Measurements from ENCODE around the gene ORAI1. TPM values are rescaled to one million over a fixed set of nuclear protein-coding genes. Genes with fewer than 3 reads are reported as not detected.
A peak's percentile ranks its signal among the peaks of the same experiment; 100 is the strongest.
"Not testable (repeated sequence)": the region's sequence is repeated elsewhere in the genome, so short reads cannot be mapped to it uniquely, and the experiment has no call there.

Gene ORAI1
- total and polyA plus RNA-seq, 2 donors = 6.4 to 12.8 TPM

DNA sequence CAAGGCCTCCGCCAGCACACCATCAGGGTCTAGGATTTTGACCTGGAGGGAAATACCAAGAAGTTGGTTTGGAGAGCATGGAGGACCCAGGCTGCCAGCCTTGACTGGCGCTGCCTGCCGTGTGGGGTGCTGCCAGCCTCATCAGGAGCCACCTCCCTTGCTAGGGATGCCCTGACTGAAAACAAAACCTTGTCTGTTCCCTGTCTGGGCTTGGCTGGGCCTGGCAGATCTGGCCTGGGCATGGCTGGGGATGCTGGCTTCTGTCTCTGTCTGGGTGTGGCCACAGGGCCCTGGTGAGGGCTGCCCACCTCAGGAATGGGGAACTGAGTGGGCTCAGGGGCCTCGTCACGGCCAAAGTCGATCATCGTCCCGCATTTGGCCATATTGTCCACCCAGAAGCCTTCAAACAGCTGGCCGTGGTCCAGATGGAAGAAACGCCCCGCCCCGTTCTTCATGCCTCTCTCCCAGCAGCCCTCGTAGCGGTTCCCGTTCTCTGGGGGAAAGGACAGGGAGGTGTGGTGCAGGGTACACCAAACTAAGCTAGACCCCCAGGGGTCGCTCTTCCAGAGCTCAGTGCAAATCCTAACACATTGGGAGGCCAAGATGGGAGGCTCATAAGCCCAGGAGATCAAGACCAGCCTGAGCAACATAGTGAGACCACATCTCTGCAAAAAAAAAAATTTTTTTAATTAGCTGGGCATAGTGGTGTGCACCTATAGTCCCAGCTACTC lies 26.6 kb downstream of the ORAI1 start:
- peaks cover 7 to 9% of the 10 kb centered on the region in 2 donors for H3K36me3 ChIP-seq (ENCODE audit: control insufficient read depth in 2 of 2, insufficient read depth in 2 of 2, low read length in 1 of 2)
- H3K4me1 ChIP-seq (ENCODE audit: control insufficient read depth in 2 of 2, insufficient read depth in 2 of 2, low read length in 2 of 2) = peaks cover 6 to 51% of the 10 kb centered on the region in 2 donors
- no peaks in the 10 kb centered on the region for H3K9me3 ChIP-seq (ENCODE audit: control insufficient read depth in 2 of 2, insufficient read depth in 1 of 2, low read length in 1 of 2)
- H3K4me3 ChIP-seq (ENCODE audit: low read length in 2 of 2) = no peak overlapping the region
- no peaks in the 10 kb centered on the region for H3K27me3 ChIP-seq (ENCODE audit: control insufficient read depth in 2 of 2, insufficient read depth in 1 of 2, low read length in 1 of 2)
- no peak overlapping the region for H3K27ac ChIP-seq (ENCODE audit: low read depth in 1 of 2, low read length in 1 of 2)
- no peak for DNase-seq (ENCODE audit: low read depth in 6 of 9, low spot score in 9 of 9)
- 93% methylated on average over 16 of the region's 16 CpGs for WGBS

GRCh38 chr12:121653999-121654398 lies 27.7 kb downstream of the ORAI1 start:
- no peaks in the 10 kb centered on the region for H3K27me3 ChIP-seq (ENCODE audit: control insufficient read depth in 2 of 2, insufficient read depth in 1 of 2, low read length in 1 of 2)
- no peak overlapping the region for H3K27ac ChIP-seq (ENCODE audit: low read depth in 1 of 2, low read length in 1 of 2)
- H3K4me1 ChIP-seq (ENCODE audit: control insufficient read depth in 2 of 2, insufficient read depth in 2 of 2, low read length in 2 of 2) = peaks cover 6 to 54% of the 10 kb centered on the region in 2 donors
- no peak overlapping the region for H3K4me3 ChIP-seq (ENCODE audit: low read length in 2 of 2)
- WGBS = 86% methylated on average over 18 of the region's 18 CpGs
- no peak for DNase-seq (ENCODE audit: low read depth in 6 of 9, low spot score in 9 of 9)
- H3K36me3 ChIP-seq (ENCODE audit: control insufficient read depth in 2 of 2, insufficient read depth in 2 of 2, low read length in 1 of 2) = peaks cover 7 to 9% of the 10 kb centered on the region in 2 donors
- H3K9me3 ChIP-seq (ENCODE audit: control insufficient read depth in 2 of 2, insufficient read depth in 1 of 2, low read length in 1 of 2) = no peaks in the 10 kb centered on the region

GRCh38 chr12:121656122-121656521 lies 29.8 kb downstream of the ORAI1 start:
- Histone ChIP-seq H3K4me3 (ENCODE audit: low read length in 2 of 2) (no peak overlapping the region), H3K27me3 (ENCODE audit: control insufficient read depth in 2 of 2, insufficient read depth in 1 of 2, low read length in 1 of 2) (no peaks in the 10 kb centered on the region), H3K36me3 (ENCODE audit: control insufficient read depth in 2 of 2, insufficient read depth in 2 of 2, low read length in 1 of 2) (peaks cover 7 to 9% of the 10 kb centered on the region in 2 donors), H3K4me1 (ENCODE audit: control insufficient read depth in 2 of 2, insufficient read depth in 2 of 2, low read length in 2 of 2) (peaks cover 4 to 49% of the 10 kb centered on the region in 2 donors), H3K27ac (ENCODE audit: low read depth in 1 of 2, low read length in 1 of 2) (no peak overlapping the region), H3K9me3 (ENCODE audit: control insufficient read depth in 2 of 2, insufficient read depth in 1 of 2, low read length in 1 of 2) (no peaks in the 10 kb centered on the region)
- DNase-seq (ENCODE audit: low read depth in 6 of 9, low spot score in 9 of 9) = no peak
- WGBS = 97% methylated on average over 2 of the region's 2 CpGs

- WGBS = 97% methylated on average over 18 of the region's 18 CpGs
- no peak overlapping the region for H3K4me3 ChIP-seq (ENCODE audit: low read length in 2 of 2)
- no peaks in the 10 kb centered on the region for H3K27me3 ChIP-seq (ENCODE audit: control insufficient read depth in 2 of 2, insufficient read depth in 1 of 2, low read length in 1 of 2)
- H3K4me1 ChIP-seq (ENCODE audit: control insufficient read depth in 2 of 2, insufficient read depth in 2 of 2, low read length in 2 of 2) = peaks cover 4 to 44% of the 10 kb centered on the region in 2 donors
- no peak for DNase-seq (ENCODE audit: low read depth in 6 of 9, low spot score in 9 of 9)
- no peaks in the 10 kb centered on the region for H3K9me3 ChIP-seq (ENCODE audit: control insufficient read depth in 2 of 2, insufficient read depth in 1 of 2, low read length in 1 of 2)
- peaks cover 2 to 4% of the 10 kb centered on the region in 2 donors for H3K36me3 ChIP-seq (ENCODE audit: control insufficient read depth in 2 of 2, insufficient read depth in 2 of 2, low read length in 1 of 2)
- no peak overlapping the region for H3K27ac ChIP-seq (ENCODE audit: low read depth in 1 of 2, low read length in 1 of 2)
These were observed 31.1 kb downstream of the ORAI1 start for GRCh38 chr12:121657305-121658008.

GRCh38 chr12:121661353-121662105 lies 35.2 kb downstream of the ORAI1 start:
- not testable (repeated sequence) for H3K27ac ChIP-seq (ENCODE audit: low read depth in 1 of 2, low read length in 1 of 2); H3K9me3 ChIP-seq (ENCODE audit: control insufficient read depth in 2 of 2, insufficient read depth in 1 of 2, low read length in 1 of 2); DNase-seq (ENCODE audit: low read depth in 6 of 9, low spot score in 9 of 9); H3K4me3 ChIP-seq (ENCODE audit: low read length in 2 of 2); H3K27me3 ChIP-seq (ENCODE audit: control insufficient read depth in 2 of 2, insufficient read depth in 1 of 2, low read length in 1 of 2); H3K36me3 ChIP-seq (ENCODE audit: control insufficient read depth in 2 of 2, insufficient read depth in 2 of 2, low read length in 1 of 2)
- WGBS = 94% methylated on average over 11 of the region's 11 CpGs
- peaks cover 4 to 65% of the 10 kb centered on the region in 2 donors for H3K4me1 ChIP-seq (ENCODE audit: control insufficient read depth in 2 of 2, insufficient read depth in 2 of 2, low read length in 2 of 2)

GRCh38 chr12:121663610-121663929 lies 37.2 kb downstream of the ORAI1 start:
- Histone ChIP-seq H3K9me3 (ENCODE audit: control insufficient read depth in 2 of 2, insufficient read depth in 1 of 2, low read length in 1 of 2) (peaks cover 0 to 7% of the 10 kb centered on the region in 2 donors), H3K4me1 (ENCODE audit: control insufficient read depth in 2 of 2, insufficient read depth in 2 of 2, low read length in 2 of 2) (peaks cover 4 to 54% of the 10 kb centered on the region in 2 donors), H3K36me3 (ENCODE audit: control insufficient read depth in 2 of 2, insufficient read depth in 2 of 2, low read length in 1 of 2) (no peaks in the 10 kb centered on the region), H3K4me3 (ENCODE audit: low read length in 2 of 2) (peak overlapping the region in 1 of 2 donors; percentile 70), H3K27me3 (ENCODE audit: control insufficient read depth in 2 of 2, insufficient read depth in 1 of 2, low read length in 1 of 2) (no peaks in the 10 kb centered on the region), H3K27ac (ENCODE audit: low read depth in 1 of 2, low read length in 1 of 2) (peak overlapping the region in 1 of 2 donors; percentile 88)
- WGBS = 29% methylated on average over 3 of the region's 3 CpGs
- DNase-seq (ENCODE audit: low read depth in 6 of 9, low spot score in 9 of 9) = no peak

GRCh38 chr12:121666829-121667228 lies 40.5 kb downstream of the ORAI1 start:
- H3K4me3 ChIP-seq (ENCODE audit: low read length in 2 of 2); DNase-seq (ENCODE audit: low read depth in 6 of 9, low spot score in 9 of 9); H3K9me3 ChIP-seq (ENCODE audit: control insufficient read depth in 2 of 2, insufficient read depth in 1 of 2, low read length in 1 of 2); H3K36me3 ChIP-seq (ENCODE audit: control insufficient read depth in 2 of 2, insufficient read depth in 2 of 2, low read length in 1 of 2); H3K27me3 ChIP-seq (ENCODE audit: control insufficient read depth in 2 of 2, insufficient read depth in 1 of 2, low read length in 1 of 2): not testable (repeated sequence)
- Histone ChIP-seq H3K27ac (ENCODE audit: low read depth in 1 of 2, low read length in 1 of 2) (peak overlapping the region in 1 of 2 donors; percentile 52), H3K4me1 (ENCODE audit: control insufficient read depth in 2 of 2, insufficient read depth in 2 of 2, low read length in 2 of 2) (peaks cover 0 to 44% of the 10 kb centered on the region in 2 donors)
- 97% methylated on average over 6 of the region's 6 CpGs for WGBS

DNA sequence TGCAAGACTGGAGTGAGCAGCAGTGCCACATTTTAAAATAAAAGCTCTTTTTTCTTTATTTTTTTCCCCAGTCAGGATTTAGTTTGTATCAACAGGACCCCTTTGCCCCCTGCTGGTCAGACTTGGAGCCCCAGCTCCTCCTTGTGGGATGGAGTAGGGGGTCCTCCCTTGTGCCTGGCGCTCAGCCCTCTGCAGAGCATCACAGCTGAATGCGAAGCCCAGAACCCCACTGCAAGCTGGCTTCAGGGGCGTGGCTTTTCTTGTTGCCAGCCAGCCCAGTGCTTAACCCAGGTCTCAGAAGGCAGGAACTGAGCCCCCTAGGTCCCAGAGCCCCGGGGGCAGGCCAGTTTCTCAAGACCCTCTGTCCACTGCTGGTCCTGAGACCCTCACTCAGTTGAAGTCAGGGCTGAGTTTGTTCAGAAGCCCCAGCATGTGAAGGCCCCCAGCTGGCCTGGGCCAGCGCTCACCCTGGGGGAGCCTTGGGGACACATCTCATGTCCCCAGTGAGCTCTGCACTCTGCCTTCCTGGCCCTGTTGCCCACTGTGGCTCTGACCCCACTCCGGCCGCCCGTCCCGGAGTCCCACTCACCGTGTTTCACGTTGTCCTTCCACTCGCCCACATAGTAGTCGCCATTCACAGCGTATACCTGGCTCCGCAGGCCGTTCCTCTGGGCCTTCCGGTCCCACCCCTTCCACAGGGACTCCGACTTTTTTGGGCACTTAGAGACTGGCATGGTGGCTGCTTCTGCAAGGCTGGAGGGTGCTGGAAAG lies 42.6 kb downstream of the ORAI1 start:
- WGBS = 89% methylated on average over 18 of the region's 18 CpGs
- peak in 6 of 9 donors; percentile 43 to 79 (median 56) for DNase-seq (ENCODE audit: low read depth in 6 of 9, low spot score in 9 of 9)
- H3K4me1 ChIP-seq (ENCODE audit: control insufficient read depth in 2 of 2, insufficient read depth in 2 of 2, low read length in 2 of 2) = peaks cover 11 to 53% of the 10 kb centered on the region in 2 donors
- H3K27ac ChIP-seq (ENCODE audit: low read depth in 1 of 2, low read length in 1 of 2) = peak overlapping the region in 1 of 2 donors; percentile 13
- no peaks in the 10 kb centered on the region for H3K27me3 ChIP-seq (ENCODE audit: control insufficient read depth in 2 of 2, insufficient read depth in 1 of 2, low read length in 1 of 2)
- peaks cover 0 to 12% of the 10 kb centered on the region in 2 donors for H3K9me3 ChIP-seq (ENCODE audit: control insufficient read depth in 2 of 2, insufficient read depth in 1 of 2, low read length in 1 of 2)
- H3K4me3 ChIP-seq (ENCODE audit: low read length in 2 of 2) = no peak overlapping the region
- peaks cover 0 to 5% of the 10 kb centered on the region in 2 donors for H3K36me3 ChIP-seq (ENCODE audit: control insufficient read depth in 2 of 2, insufficient read depth in 2 of 2, low read length in 1 of 2)
